ENCODE data around the gene CNPY3.
"Not testable (repeated sequence)": the region's sequence is repeated elsewhere in the genome, so short reads cannot be mapped to it uniquely, and the experiment has no call there.

Gene CNPY3

GRCh38 chr6:42901538-42901957, 27.7 kb upstream of the CNPY3 start:
- no peak overlapping the region for H3K9ac ChIP-seq (ENCODE audit: low read length)
- H3K4me3 ChIP-seq (ENCODE audit: low read length) = peak overlapping the region; percentile 21
- H3K36me3 ChIP-seq (replicated peaks; ENCODE audit: insufficient read depth, low read length) = no peaks in the 10 kb centered on the region
- peak overlapping the region; percentile 40 for H2AFZ ChIP-seq (ENCODE audit: low read length)
- H3K4me2 ChIP-seq (ENCODE audit: low read depth, low read length) = peak overlapping the region; percentile 33; the same call in 1 of the 2 replicates
- H3K9me3 ChIP-seq (replicated peaks; ENCODE audit: insufficient read depth, low read length) = no peaks in the 10 kb centered on the region
- no peaks in the 10 kb centered on the region for H4K20me1 ChIP-seq (ENCODE audit: insufficient read depth, low read length)
- peak; percentile 82 for DNase-seq
- H3K9me2 ChIP-seq (replicated peaks; ENCODE audit: insufficient read depth, low read length) = no peaks in the 10 kb centered on the region
- H3K79me2 ChIP-seq (ENCODE audit: low read length) = no peaks in the 10 kb centered on the region
- no peaks in the 10 kb centered on the region for H3K27me3 ChIP-seq (replicated peaks; ENCODE audit: insufficient read depth, low read length)
- TF ChIP-seq EZH2phosphoT487 (IDR thresholded peaks at IDR 0.05; ENCODE audit: low read length) (no peak), EZH2 (optimal IDR thresholded peaks at IDR 0.05; ENCODE audit: low read depth, low read length) (no peak), CTCF (IDR thresholded peaks at IDR 0.05; ENCODE audit: low read length) (peak; percentile 83)
- H3K27ac ChIP-seq (ENCODE audit: low read length) = no peak overlapping the region
- H3K4me1 ChIP-seq (ENCODE audit: low read length) = no peaks in the 10 kb centered on the region
- no peaks in the 10 kb centered on the region for H3F3A ChIP-seq (ENCODE audit: insufficient read depth, low read length)

- not testable (repeated sequence) for H3K4me1 ChIP-seq (ENCODE audit: low read length); H3K9ac ChIP-seq (ENCODE audit: low read length); H3K27me3 ChIP-seq (replicated peaks; ENCODE audit: insufficient read depth, low read length); H3K79me2 ChIP-seq (ENCODE audit: low read length); H3K9me3 ChIP-seq (replicated peaks; ENCODE audit: insufficient read depth, low read length); H4K20me1 ChIP-seq (ENCODE audit: insufficient read depth, low read length); DNase-seq; H3K9me2 ChIP-seq (replicated peaks; ENCODE audit: insufficient read depth, low read length); H3F3A ChIP-seq (ENCODE audit: insufficient read depth, low read length); H3K27ac ChIP-seq (ENCODE audit: low read length); H3K36me3 ChIP-seq (replicated peaks; ENCODE audit: insufficient read depth, low read length)
- Histone ChIP-seq H2AFZ (ENCODE audit: low read length) (peak overlapping the region; percentile 40), H3K4me2 (ENCODE audit: low read depth, low read length) (peak overlapping the region; percentile 33; the same call in 1 of the 2 replicates), H3K4me3 (ENCODE audit: low read length) (peak overlapping the region; percentile 21; the same call in 1 of the 2 replicates)
Observed at GRCh38 chr6:42902429-42903263, 26.6 kb upstream of the CNPY3 start.

DNA sequence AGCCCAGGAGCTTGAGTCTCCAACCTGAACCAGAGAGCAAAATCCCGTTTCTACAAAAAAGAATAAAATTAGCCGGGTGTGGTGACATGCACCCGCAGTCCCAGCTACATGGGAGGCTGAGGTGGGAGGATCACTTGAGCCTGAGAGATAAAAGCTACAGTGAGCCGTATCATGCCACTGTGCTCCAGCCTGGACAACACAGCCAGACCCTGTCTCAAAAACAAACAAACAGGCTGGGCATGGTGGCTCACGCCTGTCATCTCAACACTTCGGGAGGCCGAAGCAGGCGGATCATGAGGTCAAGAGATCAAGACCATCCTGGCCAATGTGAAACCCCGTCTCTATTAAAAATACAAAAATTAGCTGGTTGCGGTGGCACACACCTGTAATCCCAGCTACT, 24.8 kb upstream of the CNPY3 start:
- Histone ChIP-seq H3F3A (ENCODE audit: insufficient read depth, low read length) (no peaks in the 10 kb centered on the region), H3K4me3 (ENCODE audit: low read length) (no peak overlapping the region), H3K79me2 (ENCODE audit: low read length) (no peaks in the 10 kb centered on the region), H3K4me1 (ENCODE audit: low read length) (no peaks in the 10 kb centered on the region), H3K9me2 (replicated peaks; ENCODE audit: insufficient read depth, low read length) (no peaks in the 10 kb centered on the region), H3K9me3 (replicated peaks; ENCODE audit: insufficient read depth, low read length) (no peaks in the 10 kb centered on the region), H3K4me2 (ENCODE audit: low read depth, low read length) (no peak overlapping the region), H3K36me3 (replicated peaks; ENCODE audit: insufficient read depth, low read length) (no peaks in the 10 kb centered on the region), H2AFZ (ENCODE audit: low read length) (no peak overlapping the region), H3K27me3 (replicated peaks; ENCODE audit: insufficient read depth, low read length) (no peaks in the 10 kb centered on the region), H4K20me1 (ENCODE audit: insufficient read depth, low read length) (no peaks in the 10 kb centered on the region), H3K9ac (ENCODE audit: low read length) (no peak overlapping the region), H3K27ac (ENCODE audit: low read length) (no peak overlapping the region)
- DNase-seq = no peak
- TF ChIP-seq EZH2 (optimal IDR thresholded peaks at IDR 0.05; ENCODE audit: low read depth, low read length) (no peak), CTCF (IDR thresholded peaks at IDR 0.05; ENCODE audit: low read length) (no peak), EZH2phosphoT487 (IDR thresholded peaks at IDR 0.05; ENCODE audit: low read length) (no peak)

GRCh38 chr6:42907336-42907735, 21.9 kb upstream of the CNPY3 start:
- Histone ChIP-seq H3F3A (ENCODE audit: insufficient read depth, low read length) (no peaks in the 10 kb centered on the region), H4K20me1 (ENCODE audit: insufficient read depth, low read length) (no peaks in the 10 kb centered on the region), H3K4me2 (ENCODE audit: low read depth, low read length) (no peak overlapping the region), H3K9ac (ENCODE audit: low read length) (no peak overlapping the region), H3K4me3 (ENCODE audit: low read length) (no peak overlapping the region), H3K79me2 (ENCODE audit: low read length) (no peaks in the 10 kb centered on the region), H3K9me3 (replicated peaks; ENCODE audit: insufficient read depth, low read length) (no peaks in the 10 kb centered on the region), H3K27ac (ENCODE audit: low read length) (no peak overlapping the region), H2AFZ (ENCODE audit: low read length) (no peak overlapping the region), H3K36me3 (replicated peaks; ENCODE audit: insufficient read depth, low read length) (no peaks in the 10 kb centered on the region), H3K9me2 (replicated peaks; ENCODE audit: insufficient read depth, low read length) (no peaks in the 10 kb centered on the region), H3K27me3 (replicated peaks; ENCODE audit: insufficient read depth, low read length) (no peaks in the 10 kb centered on the region), H3K4me1 (ENCODE audit: low read length) (no peaks in the 10 kb centered on the region)
- TF ChIP-seq EZH2phosphoT487 (IDR thresholded peaks at IDR 0.05; ENCODE audit: low read length) (no peak), CTCF (IDR thresholded peaks at IDR 0.05; ENCODE audit: low read length) (no peak), EZH2 (optimal IDR thresholded peaks at IDR 0.05; ENCODE audit: low read depth, low read length) (no peak)
- DNase-seq = no peak

Measured in MM.1S (cell line).